Panc1 (cell line): ENCODE data around the gene SEH1L. TPM values are rescaled to one million over a fixed set of nuclear protein-coding genes. Genes with fewer than 3 reads are reported as not detected.
A peak's percentile ranks its signal among the peaks of the same experiment; 100 is the strongest.

ENCODE experiments used
- ATAC-seq: fragments of 200-7000 bp; cut with Tn5 transposase; 2 replicates; pipeline ENCODE4 v1.9.1; 2020; ENCODE audit warnings: mild to moderate bottlenecking, moderate library complexity
- BruUV-seq: library from RNA; stranded (reverse); fragments of 400-500 nt; replicated peaks from 2 replicates; lab custom pipeline; 2021; lab: Mats Ljungman, UMichigan
- CTCF ChIA-PET: fragments of 300-600 bp; sonication (Branson Sonifier 250); formaldehyde crosslinking; loops from one replicate; lab custom pipeline; 2022; ENCODE audit warnings: antibody characterized with exemption; lab: Charles Lee
- POLR2A ChIA-PET: fragments of 300-600 bp; sonication (Branson Sonifier 250); formaldehyde crosslinking; loops from one replicate; lab custom pipeline; 2022; ENCODE audit warnings: antibody characterized with exemption; lab: Charles Lee
- DNase-seq: peaks from one replicate; pipeline ENCODE4 v3.0.0-alpha.2; 2010; ENCODE audit warnings: low read depth, low spot score
- H3K27ac ChIP-seq: 2 replicates; pipeline ENCODE4 v1.5.1; 2011; ENCODE audit warnings: mild to moderate bottlenecking, low read length, inconsistent platforms
- H3K27me3 ChIP-seq: fragments of 200-500 bp; sonication (Bioruptor generic); 2 replicates; pipeline ENCODE4 v1.6.0; 2014; ENCODE audit warnings: low read length, inconsistent platforms; ENCODE audit not compliant: control insufficient read depth, insufficient read depth
- H3K36me3 ChIP-seq: fragments of 200-500 bp; sonication (Bioruptor generic); 2 replicates; pipeline ENCODE4 v1.5.1; 2014; ENCODE audit warnings: inconsistent platforms, mild to moderate bottlenecking, low read length, moderate library complexity; ENCODE audit not compliant: control insufficient read depth, insufficient read depth
- H3K4me1 ChIP-seq: 2 replicates; pipeline ENCODE4 v1.5.1; 2011; ENCODE audit warnings: inconsistent platforms, mild to moderate bottlenecking, low read length, moderate library complexity; ENCODE audit not compliant: control insufficient read depth, insufficient read depth
- H3K4me3 ChIP-seq, 2 experiments: 2 replicates each; pipeline ENCODE4 v1.5.1; 2011 to 2012; ENCODE audit warnings: low read depth in 2 of 2, low read length in 2 of 2, mild to moderate bottlenecking in 2 of 2, inconsistent platforms in 1 of 2, moderate library complexity in 1 of 2
- H3K9me3 ChIP-seq: fragments of 200-500 bp; sonication (Bioruptor generic); 2 replicates; pipeline ENCODE4 v1.5.1; 2014; ENCODE audit warnings: low read depth, mild to moderate bottlenecking, inconsistent platforms, low read length, moderate library complexity; ENCODE audit not compliant: control insufficient read depth, insufficient read depth
- POLR2AphosphoS5 ChIP-seq: IDR thresholded peaks from 2 replicates; pipeline ENCODE4 v1.6.1; 2012; ENCODE audit warnings: mild to moderate bottlenecking, low read depth, low read length, moderate library complexity
- REST ChIP-seq, 2 experiments: IDR thresholded peaks; 2 replicates each; pipeline ENCODE4 v1.6.1; 2011 to 2012; ENCODE audit warnings: low read depth in 2 of 2, control low read depth in 1 of 2, low read length in 1 of 2, mild to moderate bottlenecking in 1 of 2, moderate library complexity in 1 of 2; ENCODE audit not compliant: insufficient read depth in 1 of 2
- SIN3A ChIP-seq: IDR thresholded peaks from 2 replicates; pipeline ENCODE4 v1.6.1; 2012; ENCODE audit warnings: low read depth, mild to moderate bottlenecking, low read length, moderate library complexity, borderline replicate concordance; ENCODE audit not compliant: insufficient read depth
- TCF7L2 ChIP-seq: IDR thresholded peaks from 2 replicates; pipeline ENCODE4 v1.6.1; 2011; ENCODE audit warnings: mild to moderate bottlenecking, low read depth, low read length, inconsistent platforms
- in situ Hi-C: cut with HindIII; loops from 2 replicates; pipeline ENCODE4 v1.10.0; 2016; ENCODE audit warnings: low sequenced_read_pairs, low pct_unique_long_range_greater_than_20kb
- intact Hi-C: fragments of 100-400 bp; cut with micrococcal nuclease; formaldehyde crosslinking; loops from one replicate; pipeline ENCODE4 v1.10.0; 2022; ENCODE audit not compliant: unreplicated experiment
- total RNA-seq: library from RNA; stranded (reverse); gene quantifications from one replicate; pipeline ENCODE4 v1.2.1, GENCODE V29; 2021; ENCODE audit not compliant: unreplicated experiment
- TF ChIP-seq, protein P1 (sequence below): fragments of 450-650 bp; IDR thresholded peaks from 2 replicates; pipeline ENCODE4 v1.5.1; 2017; ENCODE audit warnings: mild to moderate bottlenecking

The SEH1L gene
- total RNA-seq, 1 experiment from 2014 or later = 86.5 TPM

DNA sequence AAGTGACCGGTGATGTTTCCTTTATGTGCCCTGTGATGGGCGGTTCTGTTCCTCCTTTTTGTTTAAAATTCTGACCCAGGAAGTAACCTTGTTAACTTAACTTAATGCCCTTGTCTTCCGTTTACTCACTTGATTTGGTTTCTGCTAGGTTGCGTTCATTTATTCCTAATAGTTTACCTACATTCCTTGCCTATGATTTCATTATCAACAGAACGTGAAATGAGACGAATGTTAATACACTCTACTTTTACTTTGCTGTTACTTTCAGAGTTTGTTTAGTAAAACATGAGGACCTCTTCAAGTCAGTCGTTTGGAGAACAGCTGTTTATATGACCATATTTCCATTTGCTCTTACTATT is 44.0 kb downstream of the SEH1L start:
- POLR2A ChIA-PET = no interaction called here
- CTCF ChIA-PET = no interaction called here
- no peak for ATAC-seq
- intact Hi-C loops (loop anchor here (5.0 kb wide), 1 partner anchor 166 kb away; no protein-coding TSS in a partner anchor), in situ Hi-C loops (no loop called here)
- TF ChIP-seq REST (IDR thresholded peaks at IDR 0.05; ENCODE audit: insufficient read depth in 1 of 2, low read depth in 2 of 2, low read length in 1 of 2) (no peak), SIN3A (no peak), POLR2AphosphoS5 (no peak), TCF7L2 (no peak)
- TF ChIP-seq, protein P1, sequence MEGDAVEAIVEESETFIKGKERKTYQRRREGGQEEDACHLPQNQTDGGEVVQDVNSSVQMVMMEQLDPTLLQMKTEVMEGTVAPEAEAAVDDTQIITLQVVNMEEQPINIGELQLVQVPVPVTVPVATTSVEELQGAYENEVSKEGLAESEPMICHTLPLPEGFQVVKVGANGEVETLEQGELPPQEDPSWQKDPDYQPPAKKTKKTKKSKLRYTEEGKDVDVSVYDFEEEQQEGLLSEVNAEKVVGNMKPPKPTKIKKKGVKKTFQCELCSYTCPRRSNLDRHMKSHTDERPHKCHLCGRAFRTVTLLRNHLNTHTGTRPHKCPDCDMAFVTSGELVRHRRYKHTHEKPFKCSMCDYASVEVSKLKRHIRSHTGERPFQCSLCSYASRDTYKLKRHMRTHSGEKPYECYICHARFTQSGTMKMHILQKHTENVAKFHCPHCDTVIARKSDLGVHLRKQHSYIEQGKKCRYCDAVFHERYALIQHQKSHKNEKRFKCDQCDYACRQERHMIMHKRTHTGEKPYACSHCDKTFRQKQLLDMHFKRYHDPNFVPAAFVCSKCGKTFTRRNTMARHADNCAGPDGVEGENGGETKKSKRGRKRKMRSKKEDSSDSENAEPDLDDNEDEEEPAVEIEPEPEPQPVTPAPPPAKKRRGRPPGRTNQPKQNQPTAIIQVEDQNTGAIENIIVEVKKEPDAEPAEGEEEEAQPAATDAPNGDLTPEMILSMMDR = no peak
- no peak for DNase-seq
- Histone ChIP-seq H3K36me3 (peaks cover 11% of the 10 kb centered on the region), H3K27me3 (no peaks in the 10 kb centered on the region), H3K9me3 (no peaks in the 10 kb centered on the region), H3K4me1 (peaks cover 17% of the 10 kb centered on the region), H3K4me3 (peak overlapping the region; percentile 86 to 98), H3K27ac (peak overlapping the region; percentile 87)
- BruUV-seq = no TSS peak

DNA sequence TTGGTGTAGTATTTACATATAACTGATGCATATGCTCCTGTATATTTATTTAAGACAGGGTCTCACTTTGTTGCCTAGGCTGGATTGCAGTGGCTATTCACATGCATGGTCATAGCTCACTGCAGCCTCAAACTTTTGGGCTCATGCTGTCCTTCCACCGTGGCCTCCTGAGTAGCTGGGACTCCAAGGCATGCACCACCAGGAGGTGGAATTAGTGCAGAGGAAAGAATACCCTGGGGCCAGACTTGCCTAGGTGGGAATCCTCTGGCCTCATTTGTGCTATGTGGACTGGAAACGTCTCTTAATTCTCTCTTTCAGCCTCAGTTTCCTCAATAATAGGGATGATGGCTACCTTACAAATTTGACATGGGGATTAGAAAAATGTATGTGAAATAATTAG is 45.6 kb downstream of the SEH1L start:
- DNase-seq (no peak), ATAC-seq (no peak)
- Histone ChIP-seq H3K27me3 (no peaks in the 10 kb centered on the region), H3K4me3 (no peak overlapping the region), H3K4me1 (peaks cover 17% of the 10 kb centered on the region), H3K27ac (no peak overlapping the region), H3K9me3 (no peaks in the 10 kb centered on the region), H3K36me3 (peaks cover 6% of the 10 kb centered on the region; the same call in 1 of the 2 replicates)
- intact Hi-C loops (loop anchor here (5.0 kb wide), 1 partner anchor 164 kb away; no protein-coding TSS in a partner anchor), in situ Hi-C loops (no loop called here)
- POLR2A ChIA-PET = no interaction called here
- no TSS peak for BruUV-seq
- no peak for TF ChIP-seq POLR2AphosphoS5
- TF ChIP-seq REST (IDR thresholded peaks at IDR 0.05; ENCODE audit: insufficient read depth in 1 of 2, low read depth in 2 of 2, low read length in 1 of 2) = no peak
- TF ChIP-seq, protein P1 = no peak
- no peak for TF ChIP-seq TCF7L2
- TF ChIP-seq SIN3A = no peak
- CTCF ChIA-PET = no interaction called here
